AG09309 (cell line): ENCODE measurements around the gene AGPAT2.

Experiments
- DNase-seq: peaks from one replicate; pipeline ENCODE4 v3.0.0-alpha.2; 2010; ENCODE audit warnings: low read depth
- H3K4me3 ChIP-seq: 2 replicates; pipeline ENCODE4 v1.5.1; 2011; ENCODE audit warnings: mild to moderate bottlenecking, low read depth, low read length, moderate library complexity; ENCODE audit not compliant: control insufficient read depth
- TF ChIP-seq, protein P1 (sequence below): IDR thresholded peaks from 2 replicates; pipeline ENCODE4 v1.5.1; 2011; ENCODE audit warnings: mild to moderate bottlenecking, low read depth, low read length, inconsistent platforms; ENCODE audit not compliant: insufficient read depth, control insufficient read depth; ENCODE audit errors: missing control alignments

The AGPAT2 gene

DNA sequence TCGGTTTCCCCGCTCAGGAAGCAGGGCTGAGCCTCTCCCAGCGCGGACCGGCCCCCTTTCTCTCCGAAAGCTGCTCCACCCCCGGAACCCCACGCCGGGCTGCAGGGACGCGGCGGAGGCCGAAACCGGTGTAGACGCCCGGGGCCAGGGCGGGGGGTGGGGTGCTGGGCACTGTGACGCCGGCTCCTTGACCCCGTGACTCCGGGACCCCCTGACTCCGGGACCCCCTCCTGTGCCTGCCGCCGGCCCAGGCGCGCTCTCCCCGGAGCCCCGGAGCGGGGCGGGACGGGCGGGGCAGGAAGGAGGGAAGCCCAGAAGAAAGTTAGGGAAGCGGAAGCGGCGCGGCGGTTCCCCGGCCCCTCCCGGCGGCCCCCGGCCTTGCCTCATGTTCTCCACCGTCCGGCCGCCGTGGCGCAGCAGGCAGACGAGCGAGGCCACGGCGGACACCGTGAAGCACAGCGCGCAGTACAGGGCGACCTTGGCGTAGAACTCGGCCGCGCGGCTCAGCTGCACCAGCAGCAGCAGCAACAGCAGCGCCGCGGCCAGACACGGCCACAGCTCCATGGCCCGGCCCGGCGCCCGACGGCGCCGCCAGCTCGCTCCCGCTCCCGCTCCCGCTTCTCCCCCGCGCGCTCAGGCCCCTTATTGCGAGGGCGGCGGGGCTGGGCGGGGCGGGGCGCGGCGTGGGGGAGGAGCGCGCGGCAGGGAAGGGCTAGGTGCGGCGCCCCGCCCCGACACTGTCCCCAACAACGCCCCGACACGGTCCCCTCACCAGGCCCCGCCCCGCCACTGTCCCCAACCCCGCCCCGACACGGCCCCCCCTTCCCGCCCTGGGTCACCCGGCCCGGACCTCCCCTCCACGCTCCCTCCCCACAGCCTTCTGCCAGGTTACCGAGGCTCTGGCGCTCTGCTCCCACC, at the start of gene AGPAT2:
Gene AGPAT2 (minus strand): TSS at position 664 of the 918 bp plus-strand sequence. CDS start 100 bp downstream, at position 564.
- TF ChIP-seq, protein P1, sequence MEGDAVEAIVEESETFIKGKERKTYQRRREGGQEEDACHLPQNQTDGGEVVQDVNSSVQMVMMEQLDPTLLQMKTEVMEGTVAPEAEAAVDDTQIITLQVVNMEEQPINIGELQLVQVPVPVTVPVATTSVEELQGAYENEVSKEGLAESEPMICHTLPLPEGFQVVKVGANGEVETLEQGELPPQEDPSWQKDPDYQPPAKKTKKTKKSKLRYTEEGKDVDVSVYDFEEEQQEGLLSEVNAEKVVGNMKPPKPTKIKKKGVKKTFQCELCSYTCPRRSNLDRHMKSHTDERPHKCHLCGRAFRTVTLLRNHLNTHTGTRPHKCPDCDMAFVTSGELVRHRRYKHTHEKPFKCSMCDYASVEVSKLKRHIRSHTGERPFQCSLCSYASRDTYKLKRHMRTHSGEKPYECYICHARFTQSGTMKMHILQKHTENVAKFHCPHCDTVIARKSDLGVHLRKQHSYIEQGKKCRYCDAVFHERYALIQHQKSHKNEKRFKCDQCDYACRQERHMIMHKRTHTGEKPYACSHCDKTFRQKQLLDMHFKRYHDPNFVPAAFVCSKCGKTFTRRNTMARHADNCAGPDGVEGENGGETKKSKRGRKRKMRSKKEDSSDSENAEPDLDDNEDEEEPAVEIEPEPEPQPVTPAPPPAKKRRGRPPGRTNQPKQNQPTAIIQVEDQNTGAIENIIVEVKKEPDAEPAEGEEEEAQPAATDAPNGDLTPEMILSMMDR, result no peak
- DNase-seq, result no peak
- peak within 1 kb of the TSS; percentile 85 for H3K4me3 ChIP-seq

- no peak overlapping the region for H3K4me3 ChIP-seq
- TF ChIP-seq, protein P1, result no peak
- DNase-seq, result no peak
Measured at GRCh38 chr9:136735812-136736480, 48.7 kb upstream of the AGPAT2 start.

GRCh38 chr9:136734837-136735496, 47.7 kb upstream of the AGPAT2 start:
- no peak overlapping the region for H3K4me3 ChIP-seq
- no peak for DNase-seq
- TF ChIP-seq, protein P1, result no peak

- no peak overlapping the region for H3K4me3 ChIP-seq
- no peak for DNase-seq
- TF ChIP-seq, protein P1, result no peak
Measured at GRCh38 chr9:136733611-136734010, 46.4 kb upstream of the AGPAT2 start.

GRCh38 chr9:136732444-136733178, 45.4 kb upstream of the AGPAT2 start:
- no peak for DNase-seq
- TF ChIP-seq, protein P1, result no peak
- no peak overlapping the region for H3K4me3 ChIP-seq

- TF ChIP-seq, protein P1, result no peak
- no peak overlapping the region for H3K4me3 ChIP-seq
- DNase-seq, result no peak
Measured at GRCh38 chr9:136729926-136730325, 42.7 kb upstream of the AGPAT2 start.
